ENCODE results near the gene OSBPL10.

Gene OSBPL10

DNA sequence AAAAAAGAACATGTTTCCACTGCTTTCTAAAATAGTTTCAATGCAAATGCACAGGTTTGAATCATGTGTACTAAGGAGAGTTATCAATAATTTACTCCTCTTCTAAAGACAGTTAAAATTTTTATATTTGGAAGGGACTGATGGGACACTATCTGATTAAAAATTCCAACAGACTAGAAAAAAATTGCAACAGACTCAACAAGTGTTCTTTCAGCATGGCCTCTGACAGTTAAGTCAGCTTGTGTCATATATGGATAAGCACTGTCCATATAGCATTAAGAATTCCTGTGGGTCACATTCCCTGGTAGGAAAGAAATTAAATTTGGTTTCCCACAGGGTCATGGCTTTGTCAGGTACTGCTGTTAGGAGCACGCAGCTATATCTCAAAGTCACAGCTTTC, 96.8 kb downstream of the OSBPL10 start:
- H3K4me3 ChIP-seq (ENCODE audit: low read depth, low read length): no peak overlapping the region
- no peak for DNase-seq (ENCODE audit: low read depth)
- TF ChIP-seq, protein P1, sequence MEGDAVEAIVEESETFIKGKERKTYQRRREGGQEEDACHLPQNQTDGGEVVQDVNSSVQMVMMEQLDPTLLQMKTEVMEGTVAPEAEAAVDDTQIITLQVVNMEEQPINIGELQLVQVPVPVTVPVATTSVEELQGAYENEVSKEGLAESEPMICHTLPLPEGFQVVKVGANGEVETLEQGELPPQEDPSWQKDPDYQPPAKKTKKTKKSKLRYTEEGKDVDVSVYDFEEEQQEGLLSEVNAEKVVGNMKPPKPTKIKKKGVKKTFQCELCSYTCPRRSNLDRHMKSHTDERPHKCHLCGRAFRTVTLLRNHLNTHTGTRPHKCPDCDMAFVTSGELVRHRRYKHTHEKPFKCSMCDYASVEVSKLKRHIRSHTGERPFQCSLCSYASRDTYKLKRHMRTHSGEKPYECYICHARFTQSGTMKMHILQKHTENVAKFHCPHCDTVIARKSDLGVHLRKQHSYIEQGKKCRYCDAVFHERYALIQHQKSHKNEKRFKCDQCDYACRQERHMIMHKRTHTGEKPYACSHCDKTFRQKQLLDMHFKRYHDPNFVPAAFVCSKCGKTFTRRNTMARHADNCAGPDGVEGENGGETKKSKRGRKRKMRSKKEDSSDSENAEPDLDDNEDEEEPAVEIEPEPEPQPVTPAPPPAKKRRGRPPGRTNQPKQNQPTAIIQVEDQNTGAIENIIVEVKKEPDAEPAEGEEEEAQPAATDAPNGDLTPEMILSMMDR (conservative IDR thresholded peaks at IDR 0.05; ENCODE audit: low read depth, low read length): no peak

DNA sequence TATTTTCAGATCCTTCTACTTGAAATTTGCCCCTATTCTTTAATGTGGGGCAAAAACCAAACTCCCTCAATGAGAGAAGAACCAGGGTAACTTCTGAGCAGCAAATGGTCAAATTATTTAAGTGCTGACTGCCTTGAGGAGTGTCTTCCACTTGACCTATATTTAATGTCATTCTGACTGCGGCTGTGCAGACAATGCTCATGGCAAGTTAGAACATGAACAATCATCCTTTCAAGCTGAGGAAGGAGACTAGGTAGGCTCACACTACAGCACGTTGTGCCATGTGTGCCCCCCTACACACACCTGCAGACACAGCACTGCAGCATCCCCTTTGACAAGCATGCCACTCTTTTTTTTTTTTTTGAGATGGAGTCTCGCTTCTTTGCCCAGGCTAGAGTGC, 98.2 kb downstream of the OSBPL10 start:
- no peak for DNase-seq (ENCODE audit: low read depth)
- no peak overlapping the region for H3K4me3 ChIP-seq (ENCODE audit: low read depth, low read length)
- TF ChIP-seq, protein P1 (conservative IDR thresholded peaks at IDR 0.05; ENCODE audit: low read depth, low read length): no peak

DNA sequence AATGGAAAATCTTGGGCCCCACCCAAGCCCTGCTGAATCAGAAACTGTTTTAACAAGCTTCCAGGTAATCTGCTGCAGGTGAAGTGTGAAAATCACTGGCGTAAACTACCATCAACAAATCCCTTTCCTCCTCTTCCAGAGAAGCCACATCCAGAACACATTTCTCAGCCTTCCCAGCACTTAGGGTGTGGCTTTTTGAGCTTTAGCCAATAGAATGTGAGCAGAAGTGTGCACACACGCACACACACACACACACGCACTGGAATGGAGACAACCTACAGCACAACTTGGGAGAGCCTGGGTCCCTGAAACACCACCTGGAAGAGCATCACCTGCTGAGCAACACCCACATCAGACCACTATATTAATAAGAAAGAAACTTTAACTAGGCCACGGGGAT, 98.6 kb downstream of the OSBPL10 start:
- DNase-seq (ENCODE audit: low read depth): no peak
- no peak overlapping the region for H3K4me3 ChIP-seq (ENCODE audit: low read depth, low read length)
- TF ChIP-seq, protein P1 (conservative IDR thresholded peaks at IDR 0.05; ENCODE audit: low read depth, low read length): no peak

DNA sequence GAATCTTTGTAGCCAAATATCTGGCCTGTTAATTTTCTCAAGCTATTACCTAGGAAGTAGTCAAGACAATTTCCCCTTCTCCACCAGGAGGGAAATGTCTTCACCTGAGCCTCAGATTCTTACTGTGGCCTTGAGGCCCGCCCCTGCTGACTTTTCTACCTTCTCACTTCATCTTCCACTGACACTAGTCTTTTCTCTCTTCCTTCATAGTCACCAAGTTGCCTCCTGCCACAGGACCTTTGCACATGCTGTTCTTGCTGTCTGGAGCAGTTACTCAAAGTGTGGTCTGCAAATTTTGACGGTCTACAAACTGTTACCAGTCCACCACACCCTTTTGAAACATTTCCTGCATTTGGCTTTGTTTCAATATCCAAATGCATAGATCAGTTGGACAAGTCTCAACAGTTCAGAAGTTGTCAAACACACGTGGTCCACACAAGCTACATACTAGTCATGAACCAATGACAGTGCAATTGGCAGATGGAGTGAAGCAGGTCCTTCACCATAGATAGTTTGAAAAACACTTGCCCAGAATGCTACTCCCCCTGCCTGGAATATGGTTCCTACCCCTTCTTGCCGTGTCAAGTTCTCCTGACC, 100.5 kb downstream of the OSBPL10 start:
- TF ChIP-seq, protein P1 (conservative IDR thresholded peaks at IDR 0.05; ENCODE audit: low read depth, low read length): no peak
- no peak for DNase-seq (ENCODE audit: low read depth)
- no peak overlapping the region for H3K4me3 ChIP-seq (ENCODE audit: low read depth, low read length)

DNA sequence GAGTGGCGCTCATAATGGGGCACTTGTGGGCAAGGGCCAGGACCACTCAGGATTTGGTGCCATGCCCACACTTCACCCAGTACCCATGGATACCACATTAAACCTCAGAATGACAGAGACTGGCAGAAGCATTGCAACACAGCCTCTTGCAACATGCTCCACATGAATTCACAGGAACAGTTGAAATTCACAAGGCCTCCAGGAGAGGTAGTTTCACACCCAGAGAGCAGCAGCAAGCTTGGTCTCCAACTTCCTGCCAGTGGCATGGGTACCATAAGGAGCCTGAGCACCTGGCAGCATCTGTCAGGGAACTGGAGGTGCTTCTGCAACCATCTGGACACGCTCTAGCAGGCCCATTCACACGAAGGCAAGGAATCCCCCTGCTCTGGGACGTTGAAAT, 101.0 kb downstream of the OSBPL10 start:
- H3K4me3 ChIP-seq (ENCODE audit: low read depth, low read length): no peak overlapping the region
- TF ChIP-seq, protein P1 (conservative IDR thresholded peaks at IDR 0.05; ENCODE audit: low read depth, low read length): peak; percentile 24
- peak; percentile 46 for DNase-seq (ENCODE audit: low read depth)

DNA sequence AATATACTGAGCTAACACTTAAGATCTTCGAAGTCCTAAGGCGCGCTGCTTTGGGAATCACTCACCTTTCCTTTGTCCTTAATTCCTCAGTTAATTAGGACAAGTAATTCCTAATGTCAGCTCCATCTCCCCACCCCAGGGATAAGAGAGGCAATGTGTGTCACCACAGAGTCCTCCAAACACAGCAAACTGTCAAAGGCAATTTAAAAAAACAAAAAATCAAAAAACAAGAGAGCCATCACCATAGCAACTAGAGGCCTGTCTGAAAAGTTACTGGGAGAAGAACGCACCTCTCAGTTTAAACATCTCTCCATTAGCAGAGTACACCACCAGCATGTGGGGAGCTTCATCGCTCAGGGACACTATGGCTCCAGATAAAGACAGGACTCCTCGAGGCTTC, 101.7 kb downstream of the OSBPL10 start:
- DNase-seq (ENCODE audit: low read depth): no peak

More for the DNA sequence above, 101.7 kb downstream of the OSBPL10 start:
- H3K4me3 ChIP-seq (ENCODE audit: low read depth, low read length): no peak overlapping the region
- TF ChIP-seq, protein P1 (conservative IDR thresholded peaks at IDR 0.05; ENCODE audit: low read depth, low read length): no peak

All from choroid plexus epithelial cell (primary cell).